DND-41 (cell line): ENCODE results near the gene CFAP77.

Source experiments
- EZH2 ChIP-seq: IDR thresholded peaks from 3 replicates; pipeline ENCODE4 v1.6.1; 2012; ENCODE audit warnings: borderline replicate concordance, low read depth, mild to moderate bottlenecking, moderate library complexity, low read length, inconsistent platforms; ENCODE audit not compliant: severe bottlenecking
- TF ChIP-seq, protein P1 (sequence below): IDR thresholded peaks from 2 replicates; pipeline ENCODE4 v1.5.1; 2012; ENCODE audit warnings: borderline replicate concordance, low read length, moderate library complexity, mild to moderate bottlenecking; ENCODE audit not compliant: poor library complexity, severe bottlenecking; ENCODE audit errors: extremely low read depth

GRCh38 chr9:132411091-132411508, 1.1 kb downstream of the CFAP77 start:
- TF ChIP-seq, protein P1, sequence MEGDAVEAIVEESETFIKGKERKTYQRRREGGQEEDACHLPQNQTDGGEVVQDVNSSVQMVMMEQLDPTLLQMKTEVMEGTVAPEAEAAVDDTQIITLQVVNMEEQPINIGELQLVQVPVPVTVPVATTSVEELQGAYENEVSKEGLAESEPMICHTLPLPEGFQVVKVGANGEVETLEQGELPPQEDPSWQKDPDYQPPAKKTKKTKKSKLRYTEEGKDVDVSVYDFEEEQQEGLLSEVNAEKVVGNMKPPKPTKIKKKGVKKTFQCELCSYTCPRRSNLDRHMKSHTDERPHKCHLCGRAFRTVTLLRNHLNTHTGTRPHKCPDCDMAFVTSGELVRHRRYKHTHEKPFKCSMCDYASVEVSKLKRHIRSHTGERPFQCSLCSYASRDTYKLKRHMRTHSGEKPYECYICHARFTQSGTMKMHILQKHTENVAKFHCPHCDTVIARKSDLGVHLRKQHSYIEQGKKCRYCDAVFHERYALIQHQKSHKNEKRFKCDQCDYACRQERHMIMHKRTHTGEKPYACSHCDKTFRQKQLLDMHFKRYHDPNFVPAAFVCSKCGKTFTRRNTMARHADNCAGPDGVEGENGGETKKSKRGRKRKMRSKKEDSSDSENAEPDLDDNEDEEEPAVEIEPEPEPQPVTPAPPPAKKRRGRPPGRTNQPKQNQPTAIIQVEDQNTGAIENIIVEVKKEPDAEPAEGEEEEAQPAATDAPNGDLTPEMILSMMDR, result peak; percentile 61
- peak; percentile 28 for TF ChIP-seq EZH2
